Glutamatergic neuron (in vitro differentiated cells): ENCODE data around the gene PCNX3. TPM values are rescaled to one million over a fixed set of nuclear protein-coding genes. Genes with fewer than 3 reads are reported as not detected.
"Not testable (repeated sequence)": the region's sequence is repeated elsewhere in the genome, so short reads cannot be mapped to it uniquely, and the experiment has no call there.

Experiments
- DNase-seq: peaks from one replicate; pipeline ENCODE4 v3.0.0; 2022
- H3K27ac Mint-ChIP-seq: one replicate; pipeline ENCODE4 v1.8.0; 2020; ENCODE audit warnings: mild to moderate bottlenecking, mixed read lengths, inconsistent platforms; ENCODE audit not compliant: unreplicated experiment
- H3K27me3 Mint-ChIP-seq: one replicate; pipeline ENCODE4 v1.8.0; 2020; ENCODE audit warnings: mild to moderate bottlenecking, moderate library complexity, mixed read lengths, inconsistent platforms; ENCODE audit not compliant: unreplicated experiment
- H3K36me3 Mint-ChIP-seq: one replicate; pipeline ENCODE4 v1.8.0; 2020; ENCODE audit warnings: mild to moderate bottlenecking, mixed read lengths, inconsistent platforms; ENCODE audit not compliant: unreplicated experiment
- H3K4me1 Mint-ChIP-seq: one replicate; pipeline ENCODE4 v1.8.0; 2020; ENCODE audit warnings: mild to moderate bottlenecking, low read depth, mixed read lengths, inconsistent platforms; ENCODE audit not compliant: unreplicated experiment
- H3K4me3 Mint-ChIP-seq: one replicate; pipeline ENCODE4 v1.8.0; 2020; ENCODE audit warnings: mild to moderate bottlenecking, mixed read lengths, inconsistent platforms; ENCODE audit not compliant: unreplicated experiment
- H3K9me3 Mint-ChIP-seq: one replicate; pipeline ENCODE4 v1.8.0; 2020; ENCODE audit warnings: mild to moderate bottlenecking, moderate library complexity, mixed read lengths, inconsistent platforms; ENCODE audit not compliant: unreplicated experiment
- CTCF ChIP-seq: fragments of 200-600 bp; sonication (generic); IDR thresholded peaks from one replicate; pipeline ENCODE4 v1.5.0; 2021; ENCODE audit not compliant: partially characterized antibody, unreplicated experiment
- total RNA-seq: library from RNA; stranded (reverse); fragmentation: NEBNext Ultra II Directional; extraction: Animal tissue kit (Norgen Biotek cat#: 25700); gene quantifications from one replicate; pipeline ENCODE4 v1.2.1, GENCODE V29; 2021; ENCODE audit not compliant: unreplicated experiment

The PCNX3 gene
- total RNA-seq, 1 donor from 2014 or later = 43.3 TPM

- Mint-ChIP-seq H3K27ac (peak overlapping the region; percentile 92), H3K4me1 (peaks cover 8% of the 10 kb centered on the region), H3K27me3 (peaks cover 5% of the 10 kb centered on the region), H3K4me3 (peak overlapping the region; percentile 89), H3K36me3 (peaks cover 6% of the 10 kb centered on the region), H3K9me3 (peaks cover 6% of the 10 kb centered on the region)
- no peak for DNase-seq
- no peak for TF ChIP-seq CTCF
Observed at GRCh38 chr11:65663639-65664200, 48.1 kb downstream of the PCNX3 start.

GRCh38 chr11:65672180-65672860 is 56.7 kb downstream of the PCNX3 start:
- H3K27ac Mint-ChIP-seq = no peak overlapping the region
- H3K4me3 Mint-ChIP-seq = no peak overlapping the region
- H3K4me1 Mint-ChIP-seq = no peaks in the 10 kb centered on the region
- no peak for DNase-seq
- no peaks in the 10 kb centered on the region for H3K27me3 Mint-ChIP-seq
- TF ChIP-seq CTCF = no peak
- H3K36me3 Mint-ChIP-seq = no peaks in the 10 kb centered on the region
- no peaks in the 10 kb centered on the region for H3K9me3 Mint-ChIP-seq

GRCh38 chr11:65672982-65673381 is 57.4 kb downstream of the PCNX3 start:
- Mint-ChIP-seq H3K4me3 (no peak overlapping the region), H3K27ac (no peak overlapping the region), H3K36me3 (no peaks in the 10 kb centered on the region), H3K4me1 (no peaks in the 10 kb centered on the region), H3K9me3 (no peaks in the 10 kb centered on the region), H3K27me3 (no peaks in the 10 kb centered on the region)
- no peak for DNase-seq
- no peak for TF ChIP-seq CTCF

GRCh38 chr11:65680192-65680743 is 64.7 kb downstream of the PCNX3 start:
- no peak for DNase-seq
- no peak for TF ChIP-seq CTCF
- no peak overlapping the region for H3K27ac Mint-ChIP-seq
- no peak overlapping the region for H3K4me3 Mint-ChIP-seq
- H3K36me3 Mint-ChIP-seq = no peaks in the 10 kb centered on the region
- H3K4me1 Mint-ChIP-seq = no peaks in the 10 kb centered on the region
- H3K9me3 Mint-ChIP-seq = no peaks in the 10 kb centered on the region
- H3K27me3 Mint-ChIP-seq = no peaks in the 10 kb centered on the region

GRCh38 chr11:65683480-65683879 is 67.9 kb downstream of the PCNX3 start:
- not testable (repeated sequence) for DNase-seq, H3K27me3 Mint-ChIP-seq, H3K4me1 Mint-ChIP-seq, H3K9me3 Mint-ChIP-seq, H3K4me3 Mint-ChIP-seq, H3K27ac Mint-ChIP-seq, H3K36me3 Mint-ChIP-seq
